ENCODE results near the gene ARHGAP15.
A peak's percentile ranks its signal among the peaks of the same experiment; 100 is the strongest.

The ARHGAP15 gene

DNA sequence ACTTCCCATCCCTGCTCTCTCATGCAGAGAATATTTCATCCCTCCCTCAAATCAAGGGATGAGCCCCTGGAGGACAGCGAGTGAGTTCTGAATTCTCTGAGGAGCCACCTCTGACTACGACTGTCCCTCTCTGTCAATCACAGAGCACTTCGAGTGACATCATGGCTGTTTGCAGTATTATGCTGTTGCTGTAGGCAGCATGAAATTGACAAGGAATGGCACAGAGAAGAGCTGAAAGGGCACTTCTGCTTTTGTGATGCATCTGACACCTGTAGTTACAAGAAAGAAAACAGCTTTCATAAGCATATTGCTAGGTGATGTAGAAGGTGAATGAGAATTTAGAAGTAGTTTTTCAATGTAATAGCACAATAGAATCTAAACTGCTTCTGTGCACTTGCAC, 166.9 kb downstream of the ARHGAP15 start:
- Histone ChIP-seq H3K36me3 (no peaks in the 10 kb centered on the region), H3K4me3 (ENCODE audit: low read depth in 1 of 2, low read length in 1 of 2) (no peak overlapping the region), H3K4me1 (ENCODE audit: control insufficient read depth in 1 of 2, insufficient read depth in 1 of 2, low read depth in 1 of 2, low read length in 1 of 2) (peaks cover 0 to 19% of the 10 kb centered on the region in 2 experiments), H3K27ac (peak overlapping the region; percentile 60), H3K9me3 (no peaks in the 10 kb centered on the region), H3K27me3 (no peaks in the 10 kb centered on the region)
- TF ChIP-seq, protein P1, sequence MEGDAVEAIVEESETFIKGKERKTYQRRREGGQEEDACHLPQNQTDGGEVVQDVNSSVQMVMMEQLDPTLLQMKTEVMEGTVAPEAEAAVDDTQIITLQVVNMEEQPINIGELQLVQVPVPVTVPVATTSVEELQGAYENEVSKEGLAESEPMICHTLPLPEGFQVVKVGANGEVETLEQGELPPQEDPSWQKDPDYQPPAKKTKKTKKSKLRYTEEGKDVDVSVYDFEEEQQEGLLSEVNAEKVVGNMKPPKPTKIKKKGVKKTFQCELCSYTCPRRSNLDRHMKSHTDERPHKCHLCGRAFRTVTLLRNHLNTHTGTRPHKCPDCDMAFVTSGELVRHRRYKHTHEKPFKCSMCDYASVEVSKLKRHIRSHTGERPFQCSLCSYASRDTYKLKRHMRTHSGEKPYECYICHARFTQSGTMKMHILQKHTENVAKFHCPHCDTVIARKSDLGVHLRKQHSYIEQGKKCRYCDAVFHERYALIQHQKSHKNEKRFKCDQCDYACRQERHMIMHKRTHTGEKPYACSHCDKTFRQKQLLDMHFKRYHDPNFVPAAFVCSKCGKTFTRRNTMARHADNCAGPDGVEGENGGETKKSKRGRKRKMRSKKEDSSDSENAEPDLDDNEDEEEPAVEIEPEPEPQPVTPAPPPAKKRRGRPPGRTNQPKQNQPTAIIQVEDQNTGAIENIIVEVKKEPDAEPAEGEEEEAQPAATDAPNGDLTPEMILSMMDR (IDR thresholded peaks at IDR 0.05), result no peak

DNA sequence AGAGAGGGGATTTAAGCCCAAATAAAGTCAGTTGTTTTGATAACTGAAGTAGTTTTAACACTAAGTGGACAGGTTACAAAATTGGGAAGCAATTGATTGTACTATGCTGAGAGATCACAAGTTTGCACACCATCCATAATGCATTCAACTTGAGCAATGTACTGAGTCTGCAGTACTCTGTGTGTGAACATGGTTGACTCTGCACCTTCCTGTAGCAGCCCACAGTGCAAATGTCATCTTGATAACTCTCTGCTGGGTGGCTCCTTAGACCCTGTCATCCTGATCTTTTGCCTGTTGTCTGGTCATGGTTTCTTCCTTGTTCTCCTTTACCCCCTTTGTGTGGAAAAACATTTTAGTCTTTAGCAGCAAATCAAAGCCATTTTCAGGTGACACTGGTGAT, 168.0 kb downstream of the ARHGAP15 start:
- Histone ChIP-seq H3K36me3 (no peaks in the 10 kb centered on the region), H3K27ac (no peak overlapping the region), H3K27me3 (no peaks in the 10 kb centered on the region), H3K4me3 (ENCODE audit: low read depth in 1 of 2, low read length in 1 of 2) (no peak overlapping the region), H3K4me1 (ENCODE audit: control insufficient read depth in 1 of 2, insufficient read depth in 1 of 2, low read depth in 1 of 2, low read length in 1 of 2) (peaks cover 0 to 21% of the 10 kb centered on the region in 2 experiments), H3K9me3 (no peaks in the 10 kb centered on the region)
- TF ChIP-seq, protein P1 (IDR thresholded peaks at IDR 0.05), result no peak

DNA sequence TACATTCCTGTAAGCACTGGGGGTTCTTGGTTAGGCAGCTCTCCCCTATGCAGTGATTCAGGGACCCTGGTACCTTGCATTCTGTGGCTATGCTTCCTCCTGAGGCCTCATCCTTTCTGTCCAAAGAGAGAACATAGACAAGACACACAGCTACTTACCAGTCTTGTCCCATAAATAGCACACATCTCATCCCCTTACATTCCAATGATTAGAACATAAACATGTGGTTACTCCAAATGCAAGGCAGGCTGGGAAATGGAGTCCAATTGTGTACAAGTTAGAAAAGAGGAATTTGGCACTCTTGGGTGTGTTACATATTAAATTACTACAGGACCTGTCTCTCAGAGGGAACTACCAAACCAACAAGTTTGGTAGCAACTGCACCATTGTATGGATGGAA, 171.3 kb downstream of the ARHGAP15 start:
- H3K4me1 ChIP-seq (ENCODE audit: control insufficient read depth in 1 of 2, insufficient read depth in 1 of 2, low read depth in 1 of 2, low read length in 1 of 2), result peaks cover 0 to 19% of the 10 kb centered on the region in 2 experiments
- H3K36me3 ChIP-seq, result no peaks in the 10 kb centered on the region
- peak overlapping the region; percentile 7 for H3K27ac ChIP-seq
- TF ChIP-seq, protein P1 (IDR thresholded peaks at IDR 0.05), result no peak
- no peaks in the 10 kb centered on the region for H3K9me3 ChIP-seq
- no peaks in the 10 kb centered on the region for H3K27me3 ChIP-seq
- H3K4me3 ChIP-seq (ENCODE audit: low read depth in 1 of 2, low read length in 1 of 2), result no peak overlapping the region

DNA sequence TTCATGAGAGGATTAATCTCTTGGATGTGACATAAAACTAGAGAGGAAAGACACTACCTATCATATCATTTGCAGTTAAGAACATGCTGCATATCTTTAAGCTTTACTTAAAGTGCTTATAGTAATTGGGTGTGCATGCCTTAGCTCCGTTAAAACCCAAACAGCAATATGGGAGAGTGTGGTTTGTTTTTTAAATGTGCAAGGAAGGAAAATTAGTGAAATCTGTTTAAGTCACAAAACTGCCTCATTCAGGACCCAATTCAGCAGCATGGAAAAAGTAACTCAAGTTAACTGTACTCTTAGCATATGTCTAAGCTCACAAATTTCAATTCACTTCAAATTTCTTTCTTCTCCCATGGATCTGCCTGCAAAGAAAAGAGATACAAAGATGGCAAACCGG, 182.2 kb downstream of the ARHGAP15 start:
- Histone ChIP-seq H3K36me3 (no peaks in the 10 kb centered on the region), H3K27ac (no peak overlapping the region), H3K9me3 (no peaks in the 10 kb centered on the region), H3K4me3 (ENCODE audit: low read depth in 1 of 2, low read length in 1 of 2) (no peak overlapping the region), H3K4me1 (ENCODE audit: control insufficient read depth in 1 of 2, insufficient read depth in 1 of 2, low read depth in 1 of 2, low read length in 1 of 2) (peaks cover 0 to 17% of the 10 kb centered on the region in 2 experiments), H3K27me3 (no peaks in the 10 kb centered on the region)
- TF ChIP-seq, protein P1 (IDR thresholded peaks at IDR 0.05), result no peak

DNA sequence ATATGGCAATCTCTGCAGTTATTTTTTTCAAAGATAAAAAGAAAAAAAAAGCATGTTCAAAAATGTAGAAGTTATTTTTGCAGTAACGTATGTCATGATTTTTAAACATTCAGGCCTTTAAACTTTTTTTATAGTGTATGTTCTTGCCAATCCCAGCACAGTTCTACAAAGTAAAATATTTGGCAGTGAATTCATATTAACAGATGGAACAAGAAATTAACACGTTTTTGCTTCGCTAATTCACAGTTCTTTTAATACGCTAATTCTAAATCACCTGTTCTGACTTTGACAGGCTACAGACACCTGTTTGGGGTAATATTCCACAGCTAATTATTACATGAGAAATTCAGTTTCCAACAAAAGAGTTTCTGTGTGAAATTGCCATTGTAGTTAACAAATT, 183.2 kb downstream of the ARHGAP15 start:
- Histone ChIP-seq H3K4me1 (ENCODE audit: control insufficient read depth in 1 of 2, insufficient read depth in 1 of 2, low read depth in 1 of 2, low read length in 1 of 2) (peaks cover 0 to 17% of the 10 kb centered on the region in 2 experiments), H3K9me3 (no peaks in the 10 kb centered on the region), H3K4me3 (ENCODE audit: low read depth in 1 of 2, low read length in 1 of 2) (no peak overlapping the region), H3K27me3 (no peaks in the 10 kb centered on the region), H3K27ac (peak overlapping the region; percentile 55), H3K36me3 (no peaks in the 10 kb centered on the region)
- TF ChIP-seq, protein P1 (IDR thresholded peaks at IDR 0.05), result no peak

DNA sequence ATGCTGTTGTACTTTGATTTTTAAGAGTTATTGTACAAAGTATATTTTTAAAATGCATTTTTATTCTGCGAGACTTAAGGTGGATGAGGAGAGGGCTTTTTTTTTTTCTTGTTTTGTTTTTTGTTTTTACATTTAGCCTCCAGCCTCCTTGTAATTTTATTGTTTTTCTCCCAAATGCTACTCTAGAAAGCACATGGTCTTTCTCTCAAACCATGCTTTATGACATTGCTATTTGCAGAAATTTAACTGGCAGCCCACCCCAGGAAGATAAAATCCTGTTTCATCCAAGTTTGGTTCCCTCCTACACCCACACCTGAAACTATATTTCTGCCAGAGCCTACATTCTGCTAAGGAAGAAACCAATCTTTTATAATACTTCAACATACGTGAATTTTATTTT, 184.6 kb downstream of the ARHGAP15 start:
- TF ChIP-seq, protein P1 (IDR thresholded peaks at IDR 0.05), result no peak

More for the DNA sequence above, 184.6 kb downstream of the ARHGAP15 start:
- H3K4me1 ChIP-seq (ENCODE audit: control insufficient read depth in 1 of 2, insufficient read depth in 1 of 2, low read depth in 1 of 2, low read length in 1 of 2), result peaks cover 0 to 17% of the 10 kb centered on the region in 2 experiments
- no peaks in the 10 kb centered on the region for H3K36me3 ChIP-seq
- no peaks in the 10 kb centered on the region for H3K9me3 ChIP-seq
- no peak overlapping the region for H3K4me3 ChIP-seq (ENCODE audit: low read depth in 1 of 2, low read length in 1 of 2)
- H3K27ac ChIP-seq, result peak overlapping the region; percentile 55
- H3K27me3 ChIP-seq, result no peaks in the 10 kb centered on the region

Measured in neutrophil (primary cell).